Measurements from ENCODE around the gene LILRB1. TPM values are rescaled to one million over a fixed set of nuclear protein-coding genes. Genes with fewer than 3 reads are reported as not detected.
"Not testable (repeated sequence)": the region's sequence is repeated elsewhere in the genome, so short reads cannot be mapped to it uniquely, and the experiment has no call there.

LILRB1 gene
- polyA plus RNA-seq, 1 of the 3 experiments (the other 2 are of a cell fraction) = not detected

DNA sequence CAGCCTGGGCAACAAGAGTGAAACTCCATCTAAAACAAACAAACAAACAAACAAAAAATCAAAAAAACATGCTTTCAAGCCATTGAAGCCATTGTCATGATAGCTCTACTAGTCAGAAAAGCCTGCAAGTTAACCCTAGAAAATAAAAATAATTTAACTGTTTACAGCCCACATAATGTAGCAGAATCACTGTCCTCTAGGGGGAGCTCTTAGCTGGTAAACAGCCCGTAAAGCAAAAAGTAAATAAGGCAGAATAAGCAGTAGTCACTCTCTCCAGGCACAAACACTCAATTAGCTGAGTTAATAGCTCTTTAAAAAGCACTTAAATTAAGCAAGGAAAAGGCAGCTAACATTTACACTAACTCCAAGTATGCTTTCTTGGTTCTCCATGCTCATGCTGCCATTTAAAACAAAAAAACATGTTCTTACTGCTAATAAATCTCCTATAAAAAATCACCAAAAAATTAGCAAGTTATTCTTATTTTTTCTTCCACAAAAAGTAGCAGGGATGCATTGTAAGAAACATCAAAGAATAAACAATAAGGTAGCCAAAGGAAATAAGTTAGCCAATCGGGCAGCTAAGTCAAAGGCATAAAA, 43.8 kb downstream of the LILRB1 start:
- H3K4me3 ChIP-seq (ENCODE audit: low read depth in 2 of 2, low read length in 1 of 2) = no peak overlapping the region; a peak in 1 of 4 replicates
- H3K9me2 ChIP-seq = no peaks in the 10 kb centered on the region
- TF ChIP-seq, protein P1, sequence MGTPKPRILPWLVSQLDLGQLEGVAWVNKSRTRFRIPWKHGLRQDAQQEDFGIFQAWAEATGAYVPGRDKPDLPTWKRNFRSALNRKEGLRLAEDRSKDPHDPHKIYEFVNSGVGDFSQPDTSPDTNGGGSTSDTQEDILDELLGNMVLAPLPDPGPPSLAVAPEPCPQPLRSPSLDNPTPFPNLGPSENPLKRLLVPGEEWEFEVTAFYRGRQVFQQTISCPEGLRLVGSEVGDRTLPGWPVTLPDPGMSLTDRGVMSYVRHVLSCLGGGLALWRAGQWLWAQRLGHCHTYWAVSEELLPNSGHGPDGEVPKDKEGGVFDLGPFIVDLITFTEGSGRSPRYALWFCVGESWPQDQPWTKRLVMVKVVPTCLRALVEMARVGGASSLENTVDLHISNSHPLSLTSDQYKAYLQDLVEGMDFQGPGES (IDR thresholded peaks at IDR 0.05; ENCODE audit: low read depth, low read length) = no peak
- TF ChIP-seq RXRA (IDR thresholded peaks at IDR 0.05; ENCODE audit: borderline replicate concordance, low read depth) (no peak), RAD21 (IDR thresholded peaks at IDR 0.05; ENCODE audit: low read length) (peak; percentile 49)
- TF ChIP-seq, protein P2, sequence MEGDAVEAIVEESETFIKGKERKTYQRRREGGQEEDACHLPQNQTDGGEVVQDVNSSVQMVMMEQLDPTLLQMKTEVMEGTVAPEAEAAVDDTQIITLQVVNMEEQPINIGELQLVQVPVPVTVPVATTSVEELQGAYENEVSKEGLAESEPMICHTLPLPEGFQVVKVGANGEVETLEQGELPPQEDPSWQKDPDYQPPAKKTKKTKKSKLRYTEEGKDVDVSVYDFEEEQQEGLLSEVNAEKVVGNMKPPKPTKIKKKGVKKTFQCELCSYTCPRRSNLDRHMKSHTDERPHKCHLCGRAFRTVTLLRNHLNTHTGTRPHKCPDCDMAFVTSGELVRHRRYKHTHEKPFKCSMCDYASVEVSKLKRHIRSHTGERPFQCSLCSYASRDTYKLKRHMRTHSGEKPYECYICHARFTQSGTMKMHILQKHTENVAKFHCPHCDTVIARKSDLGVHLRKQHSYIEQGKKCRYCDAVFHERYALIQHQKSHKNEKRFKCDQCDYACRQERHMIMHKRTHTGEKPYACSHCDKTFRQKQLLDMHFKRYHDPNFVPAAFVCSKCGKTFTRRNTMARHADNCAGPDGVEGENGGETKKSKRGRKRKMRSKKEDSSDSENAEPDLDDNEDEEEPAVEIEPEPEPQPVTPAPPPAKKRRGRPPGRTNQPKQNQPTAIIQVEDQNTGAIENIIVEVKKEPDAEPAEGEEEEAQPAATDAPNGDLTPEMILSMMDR (IDR thresholded peaks at IDR 0.05) = peak; percentile 79
- H3K36me3 ChIP-seq (replicated peaks in 1 of 2; ENCODE audit: control insufficient read depth in 1 of 2, insufficient read depth in 2 of 2, low read length in 1 of 2) = no peaks in the 10 kb centered on the region
- no peak overlapping the region for H3K4me2 ChIP-seq
- H2AFZ ChIP-seq (ENCODE audit: low read depth) = no peak overlapping the region
- H3K4me1 ChIP-seq (ENCODE audit: control insufficient read depth in 1 of 2, insufficient read depth in 2 of 2, low read depth in 1 of 2, low read length in 1 of 2) = no peaks in the 10 kb centered on the region
- peak; percentile 24 for DNase-seq
- H3K27me3 ChIP-seq (ENCODE audit: insufficient read depth) = peaks cover 5% of the 10 kb centered on the region; the same call in 1 of the 2 replicates
- POLR2A ChIA-PET = no interaction called here
- no peaks in the 10 kb centered on the region for H3K79me2 ChIP-seq (ENCODE audit: insufficient read depth)
- H4K20me1 ChIP-seq (ENCODE audit: insufficient read depth) = no peaks in the 10 kb centered on the region
- H3K9ac ChIP-seq = no peak overlapping the region
- CTCF ChIA-PET = interaction anchor here (0.6 to 6.1 kb wide), 13 partner anchors 10 to 1135 kb away, joined by 3 to 48 read pairs (median 4); partner anchors contain the start of gene LILRB4
- WGBS (ENCODE audit: low lambda C conversion rate) = 5% methylated on average over 2 of the region's 2 CpGs
- no peaks in the 10 kb centered on the region for H3K9me3 ChIP-seq
- H3K27ac ChIP-seq (ENCODE audit: low read depth in 2 of 2, low read length in 1 of 2) = no peak overlapping the region
- H3F3A ChIP-seq (replicated peaks; ENCODE audit: insufficient read depth) = no peaks in the 10 kb centered on the region

DNA sequence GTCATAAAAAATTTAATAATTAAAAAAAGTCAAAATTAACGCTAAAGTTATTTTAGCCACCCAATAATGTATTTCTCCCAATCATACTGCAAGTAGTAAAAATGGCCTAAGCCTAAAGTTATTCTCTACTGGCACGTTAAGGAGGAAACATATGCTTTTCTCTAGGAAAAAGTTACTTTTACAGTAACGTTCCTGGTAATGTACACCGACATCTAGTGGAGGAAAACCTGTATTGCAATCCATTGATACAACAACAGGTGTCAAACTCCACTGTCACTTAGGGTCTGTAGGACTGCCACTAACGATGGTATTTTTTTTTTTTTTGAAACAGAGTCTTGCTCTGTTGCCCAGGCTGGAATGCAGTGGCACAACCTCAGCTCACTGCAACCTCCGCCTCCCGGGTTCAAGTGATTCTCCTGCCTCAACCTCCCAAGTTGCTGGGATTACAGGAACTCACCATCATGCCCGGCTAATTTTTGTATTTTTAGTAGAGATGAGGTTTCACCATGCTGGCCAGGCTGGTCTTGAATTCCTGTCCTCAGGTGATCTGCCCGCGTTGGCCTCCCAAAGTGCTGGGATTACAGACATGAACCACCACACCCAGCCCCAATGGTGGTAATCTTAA, 46.0 kb downstream of the LILRB1 start:
- H3K9me2 ChIP-seq; H2AFZ ChIP-seq (ENCODE audit: low read depth); H3F3A ChIP-seq (replicated peaks; ENCODE audit: insufficient read depth); H3K4me2 ChIP-seq; H3K9ac ChIP-seq; H3K27me3 ChIP-seq (ENCODE audit: insufficient read depth); H4K20me1 ChIP-seq (ENCODE audit: insufficient read depth); POLR2A ChIA-PET; H3K79me2 ChIP-seq (ENCODE audit: insufficient read depth); H3K9me3 ChIP-seq; H3K27ac ChIP-seq (ENCODE audit: low read depth in 2 of 2, low read length in 1 of 2); H3K4me1 ChIP-seq (ENCODE audit: control insufficient read depth in 1 of 2, insufficient read depth in 2 of 2, low read depth in 1 of 2, low read length in 1 of 2); H3K36me3 ChIP-seq (replicated peaks in 1 of 2; ENCODE audit: control insufficient read depth in 1 of 2, insufficient read depth in 2 of 2, low read length in 1 of 2): not testable (repeated sequence)
- DNase-seq = peak; percentile 49
- under 1% methylated on average over 10 of the region's 10 CpGs for WGBS (ENCODE audit: low lambda C conversion rate)
- CTCF ChIA-PET = interaction anchor here (0.6 to 6.1 kb wide), 8 partner anchors 8 to 195 kb away, joined by 3 to 48 read pairs (median 4); partner anchors contain the start of gene LILRB4
- TF ChIP-seq SMC3 (IDR thresholded peaks at IDR 0.05; ENCODE audit: low read depth, low read length) = peak; percentile 54
- TF ChIP-seq RAD21 (IDR thresholded peaks at IDR 0.05; ENCODE audit: low read length) = peak; percentile 51
- TF ChIP-seq, protein P2 (IDR thresholded peaks at IDR 0.05) = peak; percentile 87
- peak overlapping the region in 1 of 2 experiments; percentile 31; a peak in 1 of 4 replicates for H3K4me3 ChIP-seq (ENCODE audit: low read depth in 2 of 2, low read length in 1 of 2)

Measured in SK-N-SH (cell line).